GM18498 (cell line): Measurements from ENCODE around the gene IGSF11.
"Not testable (repeated sequence)": the region's sequence is repeated elsewhere in the genome, so short reads cannot be mapped to it uniquely, and the experiment has no call there.

Source experiments
- ATAC-seq: cut with Tn5 transposase; IDR thresholded peaks from one replicate; pipeline ENCODE4 v1.9.1; 2021; ENCODE audit warnings: mild to moderate bottlenecking, moderate library complexity; ENCODE audit not compliant: unreplicated experiment

The IGSF11 gene

DNA sequence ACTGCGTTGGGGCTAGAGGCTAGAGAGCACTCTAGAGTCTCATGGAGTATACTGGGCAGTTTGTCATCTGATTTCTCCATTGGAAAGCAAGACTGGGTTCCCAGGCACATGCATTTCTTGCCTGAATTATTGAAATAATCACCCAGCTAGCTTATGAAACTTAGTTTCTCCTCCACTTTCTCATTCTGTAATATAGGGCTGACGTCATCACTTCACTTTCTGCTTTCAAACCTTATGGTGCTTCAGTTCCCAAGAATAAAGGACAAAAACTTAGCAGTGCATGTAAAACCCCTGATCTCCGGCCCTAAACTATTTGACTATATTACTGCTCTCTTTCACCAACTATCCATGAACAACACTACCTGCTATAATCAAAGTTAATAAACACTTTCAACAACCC, 147.9 kb downstream of the IGSF11 start:
- ATAC-seq: no peak

GRCh38 chr3:118884748-118885206, 149.9 kb downstream of the IGSF11 start:
- ATAC-seq: peak; percentile 84

GRCh38 chr3:118882353-118882947, 152.2 kb downstream of the IGSF11 start:
- ATAC-seq: peak; percentile 80

DNA sequence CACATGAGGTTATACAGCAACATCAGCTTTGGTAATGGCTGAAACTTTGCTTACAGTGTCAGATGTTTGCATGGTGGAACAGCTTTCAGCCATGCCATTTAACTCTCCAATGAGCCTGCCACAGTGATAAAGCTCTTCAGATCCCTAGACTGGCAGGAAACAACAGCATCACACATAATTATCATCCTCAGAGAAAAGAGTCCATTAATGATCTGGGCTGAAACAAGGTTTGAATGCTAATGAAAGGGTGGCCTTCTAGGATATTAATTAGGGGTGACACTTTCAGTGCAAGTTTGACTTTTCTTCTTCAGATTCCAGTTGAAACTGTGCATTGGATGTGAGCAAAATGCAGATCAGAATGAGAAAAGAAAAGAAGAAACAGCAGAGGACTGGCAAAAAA, 166.6 kb downstream of the IGSF11 start:
- no peak for ATAC-seq

- peak; percentile 79 for ATAC-seq
Observed at GRCh38 chr3:118863731-118864322, 170.8 kb downstream of the IGSF11 start.

DNA sequence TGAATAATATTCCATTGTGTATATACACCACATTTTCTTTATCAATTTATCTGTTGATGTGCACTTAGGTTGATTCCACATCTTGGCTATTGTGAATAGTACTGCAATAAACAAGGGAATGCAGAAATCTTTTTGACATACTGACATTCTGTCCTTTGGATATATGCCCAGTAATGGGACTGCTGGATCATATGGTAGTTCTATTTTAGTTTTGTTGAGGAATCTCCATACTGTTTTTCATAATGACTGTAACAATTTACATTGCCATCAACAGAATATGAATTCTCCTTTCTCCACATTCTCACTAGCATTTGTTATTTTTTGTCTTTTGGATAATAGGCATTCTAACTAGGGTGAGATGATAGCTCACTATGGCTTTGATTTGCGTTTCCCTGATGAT, 174.7 kb downstream of the IGSF11 start:
- ATAC-seq: no peak

GRCh38 chr3:118851466-118852193, 183.0 kb downstream of the IGSF11 start:
- not testable (repeated sequence) for ATAC-seq

DNA sequence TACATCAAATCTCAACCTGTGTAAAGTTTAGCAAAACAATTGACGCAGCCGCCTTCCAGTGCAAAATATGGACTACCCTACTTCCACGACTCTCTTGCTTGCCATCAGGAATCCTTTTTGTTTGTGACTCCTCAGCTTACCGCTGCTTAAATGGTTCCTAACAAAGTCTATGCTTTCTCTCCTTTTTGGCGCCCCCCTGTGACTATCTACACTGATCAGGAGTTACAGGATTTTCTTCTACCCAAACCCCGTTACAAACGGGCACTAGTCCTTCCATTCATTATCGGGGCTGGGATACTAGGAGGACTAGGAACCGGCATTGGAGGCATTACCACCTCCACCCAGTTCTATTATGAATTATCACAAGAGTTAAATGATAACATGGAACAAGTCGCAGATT, 184.0 kb downstream of the IGSF11 start:
- no peak for ATAC-seq
